ENCODE data around the gene GPR137B. TPM values are rescaled to one million over a fixed set of nuclear protein-coding genes. Genes with fewer than 3 reads are reported as not detected.

The GPR137B gene
- polyA plus RNA-seq, 1 donor from 2014 or later: 8.2 TPM

DNA sequence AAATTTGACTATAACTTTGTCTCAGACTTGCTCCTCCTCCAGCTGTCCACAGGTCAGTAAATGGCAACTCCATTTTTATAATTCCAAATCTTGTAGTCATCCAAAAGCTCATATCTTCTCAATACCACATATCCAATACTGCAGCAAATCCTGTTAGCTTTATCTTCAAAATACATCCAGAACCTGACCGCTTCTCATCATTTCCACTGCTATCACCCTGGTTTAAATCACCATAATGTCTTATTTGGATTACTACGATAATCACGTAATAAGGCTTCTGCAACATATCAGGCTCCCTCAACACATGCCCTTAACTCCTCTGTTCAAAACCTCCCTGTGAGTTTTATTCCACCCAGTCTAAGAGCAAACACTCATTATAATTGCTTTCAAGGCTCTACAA is 104.9 kb downstream of the GPR137B start:
- no peaks in the 10 kb centered on the region for H3K27me3 ChIP-seq (ENCODE audit: insufficient read depth, low read depth, low read length)
- TF ChIP-seq MXI1 (conservative IDR thresholded peaks at IDR 0.05; ENCODE audit: poor library complexity, severe bottlenecking) (no peak), TAF1 (IDR thresholded peaks at IDR 0.05; ENCODE audit: low read depth) (no peak), EP300 (conservative IDR thresholded peaks at IDR 0.05; ENCODE audit: poor library complexity, severe bottlenecking) (no peak), POLR2AphosphoS5 (IDR thresholded peaks at IDR 0.05) (no peak)
- TF ChIP-seq, protein P1, sequence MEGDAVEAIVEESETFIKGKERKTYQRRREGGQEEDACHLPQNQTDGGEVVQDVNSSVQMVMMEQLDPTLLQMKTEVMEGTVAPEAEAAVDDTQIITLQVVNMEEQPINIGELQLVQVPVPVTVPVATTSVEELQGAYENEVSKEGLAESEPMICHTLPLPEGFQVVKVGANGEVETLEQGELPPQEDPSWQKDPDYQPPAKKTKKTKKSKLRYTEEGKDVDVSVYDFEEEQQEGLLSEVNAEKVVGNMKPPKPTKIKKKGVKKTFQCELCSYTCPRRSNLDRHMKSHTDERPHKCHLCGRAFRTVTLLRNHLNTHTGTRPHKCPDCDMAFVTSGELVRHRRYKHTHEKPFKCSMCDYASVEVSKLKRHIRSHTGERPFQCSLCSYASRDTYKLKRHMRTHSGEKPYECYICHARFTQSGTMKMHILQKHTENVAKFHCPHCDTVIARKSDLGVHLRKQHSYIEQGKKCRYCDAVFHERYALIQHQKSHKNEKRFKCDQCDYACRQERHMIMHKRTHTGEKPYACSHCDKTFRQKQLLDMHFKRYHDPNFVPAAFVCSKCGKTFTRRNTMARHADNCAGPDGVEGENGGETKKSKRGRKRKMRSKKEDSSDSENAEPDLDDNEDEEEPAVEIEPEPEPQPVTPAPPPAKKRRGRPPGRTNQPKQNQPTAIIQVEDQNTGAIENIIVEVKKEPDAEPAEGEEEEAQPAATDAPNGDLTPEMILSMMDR (IDR thresholded peaks at IDR 0.05; ENCODE audit: poor library complexity, severe bottlenecking): no peak
- no peaks in the 10 kb centered on the region for H3K9me2 ChIP-seq (ENCODE audit: insufficient read depth, low read length)
- H3K27ac ChIP-seq (ENCODE audit: low read length): no peak overlapping the region
- no peaks in the 10 kb centered on the region for H4K20me1 ChIP-seq (ENCODE audit: insufficient read depth)
- no peaks in the 10 kb centered on the region for H3K79me2 ChIP-seq (replicated peaks; ENCODE audit: insufficient read depth, low read length)
- H3F3A ChIP-seq (ENCODE audit: insufficient read depth, low read length, poor library complexity, severe bottlenecking): no peaks in the 10 kb centered on the region
- H2AFZ ChIP-seq (ENCODE audit: low read depth, low read length): no peak overlapping the region
- H3K36me3 ChIP-seq (ENCODE audit: insufficient read depth, low read length): no peaks in the 10 kb centered on the region
- H3K4me3 ChIP-seq (ENCODE audit: low read length): no peak overlapping the region
- no peak overlapping the region for H3K9ac ChIP-seq (ENCODE audit: low read length)
- no peak overlapping the region for H3K4me2 ChIP-seq (ENCODE audit: low read length)
- H3K9me3 ChIP-seq (ENCODE audit: low read length): no peaks in the 10 kb centered on the region

DNA sequence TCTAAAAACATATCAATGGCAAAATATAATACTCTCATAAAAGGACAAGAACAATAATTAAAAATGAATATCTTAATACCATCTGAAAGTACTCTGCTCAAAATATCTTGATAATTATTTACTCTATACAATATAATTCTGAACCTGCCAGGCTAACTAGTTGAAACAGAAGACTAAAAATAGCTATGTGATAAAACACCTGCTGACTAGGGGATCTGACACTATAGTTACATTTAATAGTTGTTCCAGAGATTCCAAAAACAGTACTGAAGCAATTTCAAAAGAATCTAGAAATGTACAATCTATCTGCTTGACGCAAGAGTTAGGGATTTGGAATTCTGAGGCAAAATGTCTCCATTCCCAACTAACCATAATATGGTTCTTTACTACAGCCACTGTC is 109.2 kb downstream of the GPR137B start:
- TF ChIP-seq, protein P2, sequence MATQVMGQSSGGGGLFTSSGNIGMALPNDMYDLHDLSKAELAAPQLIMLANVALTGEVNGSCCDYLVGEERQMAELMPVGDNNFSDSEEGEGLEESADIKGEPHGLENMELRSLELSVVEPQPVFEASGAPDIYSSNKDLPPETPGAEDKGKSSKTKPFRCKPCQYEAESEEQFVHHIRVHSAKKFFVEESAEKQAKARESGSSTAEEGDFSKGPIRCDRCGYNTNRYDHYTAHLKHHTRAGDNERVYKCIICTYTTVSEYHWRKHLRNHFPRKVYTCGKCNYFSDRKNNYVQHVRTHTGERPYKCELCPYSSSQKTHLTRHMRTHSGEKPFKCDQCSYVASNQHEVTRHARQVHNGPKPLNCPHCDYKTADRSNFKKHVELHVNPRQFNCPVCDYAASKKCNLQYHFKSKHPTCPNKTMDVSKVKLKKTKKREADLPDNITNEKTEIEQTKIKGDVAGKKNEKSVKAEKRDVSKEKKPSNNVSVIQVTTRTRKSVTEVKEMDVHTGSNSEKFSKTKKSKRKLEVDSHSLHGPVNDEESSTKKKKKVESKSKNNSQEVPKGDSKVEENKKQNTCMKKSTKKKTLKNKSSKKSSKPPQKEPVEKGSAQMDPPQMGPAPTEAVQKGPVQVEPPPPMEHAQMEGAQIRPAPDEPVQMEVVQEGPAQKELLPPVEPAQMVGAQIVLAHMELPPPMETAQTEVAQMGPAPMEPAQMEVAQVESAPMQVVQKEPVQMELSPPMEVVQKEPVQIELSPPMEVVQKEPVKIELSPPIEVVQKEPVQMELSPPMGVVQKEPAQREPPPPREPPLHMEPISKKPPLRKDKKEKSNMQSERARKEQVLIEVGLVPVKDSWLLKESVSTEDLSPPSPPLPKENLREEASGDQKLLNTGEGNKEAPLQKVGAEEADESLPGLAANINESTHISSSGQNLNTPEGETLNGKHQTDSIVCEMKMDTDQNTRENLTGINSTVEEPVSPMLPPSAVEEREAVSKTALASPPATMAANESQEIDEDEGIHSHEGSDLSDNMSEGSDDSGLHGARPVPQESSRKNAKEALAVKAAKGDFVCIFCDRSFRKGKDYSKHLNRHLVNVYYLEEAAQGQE (IDR thresholded peaks at IDR 0.05; ENCODE audit: borderline replicate concordance): no peak
- TF ChIP-seq SMC3 (conservative IDR thresholded peaks at IDR 0.05; ENCODE audit: poor library complexity) (no peak), RAD21 (conservative IDR thresholded peaks at IDR 0.05) (no peak), TAF1 (IDR thresholded peaks at IDR 0.05; ENCODE audit: low read depth) (no peak), EP300 (conservative IDR thresholded peaks at IDR 0.05; ENCODE audit: poor library complexity, severe bottlenecking) (no peak), EZH2 (IDR thresholded peaks at IDR 0.05; ENCODE audit: borderline replicate concordance, insufficient read depth, low read length, poor library complexity, severe bottlenecking) (no peak), POLR2AphosphoS5 (IDR thresholded peaks at IDR 0.05) (no peak), MXI1 (conservative IDR thresholded peaks at IDR 0.05; ENCODE audit: poor library complexity, severe bottlenecking) (no peak)
- TF ChIP-seq, protein P1 (IDR thresholded peaks at IDR 0.05; ENCODE audit: poor library complexity, severe bottlenecking): no peak
- H3K36me3 ChIP-seq (ENCODE audit: insufficient read depth, low read length): no peaks in the 10 kb centered on the region
- no peak overlapping the region for H2AFZ ChIP-seq (ENCODE audit: low read depth, low read length)
- H3K79me2 ChIP-seq (replicated peaks; ENCODE audit: insufficient read depth, low read length): no peaks in the 10 kb centered on the region
- H3K4me2 ChIP-seq (ENCODE audit: low read length): no peak overlapping the region
- no peak overlapping the region for H3K4me3 ChIP-seq (ENCODE audit: low read length)
- H3K9me3 ChIP-seq (ENCODE audit: low read length): no peaks in the 10 kb centered on the region
- no peaks in the 10 kb centered on the region for H4K20me1 ChIP-seq (ENCODE audit: insufficient read depth)
- no peak overlapping the region for H3K9ac ChIP-seq (ENCODE audit: low read length)
- H3F3A ChIP-seq (ENCODE audit: insufficient read depth, low read length, poor library complexity, severe bottlenecking): no peaks in the 10 kb centered on the region
- H3K9me2 ChIP-seq (ENCODE audit: insufficient read depth, low read length): no peaks in the 10 kb centered on the region
- H3K27ac ChIP-seq (ENCODE audit: low read length): no peak overlapping the region
- no peaks in the 10 kb centered on the region for H3K27me3 ChIP-seq (ENCODE audit: insufficient read depth, low read depth, low read length)
